MCF 10A (cell line): ENCODE measurements around the gene CMBL. TPM values are rescaled to one million over a fixed set of nuclear protein-coding genes. Genes with fewer than 3 reads are reported as not detected.
A peak's percentile ranks its signal among the peaks of the same experiment; 100 is the strongest.
"Not testable (repeated sequence)": the region's sequence is repeated elsewhere in the genome, so short reads cannot be mapped to it uniquely, and the experiment has no call there.

Experiments
- BruUV-seq: library from RNA; stranded (reverse); fragments of 400-500 nt; replicated peaks from 2 replicates; lab custom pipeline; 2021; lab: Mats Ljungman, UMichigan
- CTCF ChIA-PET: fragments of 300-600 bp; sonication (Branson Sonifier 250); formaldehyde crosslinking; extraction: SDS; loops from one replicate; lab custom pipeline; 2021; ENCODE audit warnings: antibody characterized with exemption, inconsistent platforms; lab: Yijun Ruan, JAX
- POLR2A ChIA-PET: fragments of 300-600, 350-650 bp; sonication (Branson Sonifier 250); formaldehyde crosslinking; extraction: SDS; loops from one replicate; lab custom pipeline; 2020; ENCODE audit warnings: antibody characterized with exemption, inconsistent platforms; lab: Yijun Ruan, JAX
- DNase-seq: peaks from one replicate; pipeline ENCODE4 v3.0.0-alpha.2; 2018; ENCODE audit not compliant: unreplicated experiment
- H3K27ac Mint-ChIP-seq: one replicate; pipeline ENCODE4 v1.8.0; 2022; ENCODE audit warnings: mild to moderate bottlenecking, low read depth, mixed read lengths; ENCODE audit not compliant: unreplicated experiment
- H3K27me3 Mint-ChIP-seq: one replicate; pipeline ENCODE4 v1.8.0; 2022; ENCODE audit warnings: mixed read lengths; ENCODE audit not compliant: insufficient read depth, unreplicated experiment
- H3K36me3 Mint-ChIP-seq: one replicate; pipeline ENCODE4 v1.8.0; 2022; ENCODE audit warnings: mild to moderate bottlenecking, moderate library complexity, mixed read lengths; ENCODE audit not compliant: insufficient read depth, unreplicated experiment
- H3K4me1 Mint-ChIP-seq: one replicate; pipeline ENCODE4 v1.8.0; 2022; ENCODE audit warnings: mixed read lengths; ENCODE audit not compliant: insufficient read depth, unreplicated experiment
- H3K4me3 Mint-ChIP-seq: one replicate; pipeline ENCODE4 v1.8.0; 2022; ENCODE audit warnings: mild to moderate bottlenecking, moderate library complexity, mixed read lengths; ENCODE audit not compliant: unreplicated experiment
- H3K9me3 Mint-ChIP-seq: one replicate; pipeline ENCODE4 v1.8.0; 2022; ENCODE audit warnings: mixed read lengths; ENCODE audit not compliant: unreplicated experiment
- intact Hi-C: fragments of 100-400 bp; cut with micrococcal nuclease; formaldehyde crosslinking; loops from 2 replicates; pipeline ENCODE4 v1.14.1; 2022
- total RNA-seq: library from RNA; stranded (reverse); gene quantifications from 2 replicates; pipeline ENCODE4 v1.2.3, GENCODE V29; 2022
- TF ChIP-seq, protein P1 (sequence below): fragments of 200-600 bp; IDR thresholded peaks from one replicate; pipeline ENCODE4 v1.8.0; 2022; ENCODE audit warnings: antibody characterized with exemption, mild to moderate bottlenecking; ENCODE audit not compliant: unreplicated experiment

The CMBL gene
- total RNA-seq, 1 experiment from 2014 or later: 24.9 TPM

DNA sequence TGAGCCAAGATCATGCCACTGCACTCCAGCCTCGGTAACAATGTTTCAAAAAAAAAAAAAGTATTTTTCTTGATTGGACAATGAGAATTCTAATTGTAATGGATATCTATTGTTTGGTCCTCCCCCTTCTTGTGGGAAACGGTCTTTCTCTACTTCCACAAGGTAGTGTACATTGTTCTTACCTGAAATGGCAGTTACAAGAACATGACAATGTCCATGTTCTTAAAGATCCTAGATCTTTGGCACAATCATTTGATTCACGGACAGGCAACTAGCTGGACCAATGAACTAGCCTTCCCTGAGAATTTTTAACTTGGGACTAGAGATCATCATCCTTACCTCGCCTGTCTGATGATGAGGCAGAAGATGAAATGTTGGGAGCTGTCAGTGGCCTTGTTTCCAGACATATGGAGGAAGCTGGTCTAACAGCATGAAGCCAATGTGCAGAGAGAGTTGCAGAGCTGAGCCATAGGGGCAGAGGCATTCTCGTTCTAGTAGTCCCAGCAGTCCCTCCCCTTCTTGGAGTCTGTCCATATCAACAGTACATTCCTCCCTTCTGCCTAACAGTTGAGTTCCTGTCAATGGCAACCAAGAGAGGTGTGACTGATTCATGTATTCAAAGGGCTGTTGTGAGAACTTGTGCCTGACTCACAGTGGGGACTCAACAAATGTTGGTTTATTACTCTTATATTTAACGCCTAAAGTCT is 43.6 kb upstream of the CMBL start:
- peak; percentile 74 for DNase-seq
- ChIA-PET CTCF (interaction anchor here (0.7 to 1.8 kb wide), 3 partner anchors 22 to 67 kb away, joined by 3 to 7 read pairs (median 5); partner anchors contain the start of gene CMBL), POLR2A (interaction anchor here (0.7 to 5.1 kb wide), 7 partner anchors 14 to 427 kb away, joined by 3 to 226 read pairs (median 5); partner anchors contain the start of gene CMBL)
- TF ChIP-seq, protein P1, sequence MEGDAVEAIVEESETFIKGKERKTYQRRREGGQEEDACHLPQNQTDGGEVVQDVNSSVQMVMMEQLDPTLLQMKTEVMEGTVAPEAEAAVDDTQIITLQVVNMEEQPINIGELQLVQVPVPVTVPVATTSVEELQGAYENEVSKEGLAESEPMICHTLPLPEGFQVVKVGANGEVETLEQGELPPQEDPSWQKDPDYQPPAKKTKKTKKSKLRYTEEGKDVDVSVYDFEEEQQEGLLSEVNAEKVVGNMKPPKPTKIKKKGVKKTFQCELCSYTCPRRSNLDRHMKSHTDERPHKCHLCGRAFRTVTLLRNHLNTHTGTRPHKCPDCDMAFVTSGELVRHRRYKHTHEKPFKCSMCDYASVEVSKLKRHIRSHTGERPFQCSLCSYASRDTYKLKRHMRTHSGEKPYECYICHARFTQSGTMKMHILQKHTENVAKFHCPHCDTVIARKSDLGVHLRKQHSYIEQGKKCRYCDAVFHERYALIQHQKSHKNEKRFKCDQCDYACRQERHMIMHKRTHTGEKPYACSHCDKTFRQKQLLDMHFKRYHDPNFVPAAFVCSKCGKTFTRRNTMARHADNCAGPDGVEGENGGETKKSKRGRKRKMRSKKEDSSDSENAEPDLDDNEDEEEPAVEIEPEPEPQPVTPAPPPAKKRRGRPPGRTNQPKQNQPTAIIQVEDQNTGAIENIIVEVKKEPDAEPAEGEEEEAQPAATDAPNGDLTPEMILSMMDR: no peak
- no TSS peak for BruUV-seq
- Mint-ChIP-seq H3K27me3 (no peaks in the 10 kb centered on the region), H3K36me3 (peaks cover 7% of the 10 kb centered on the region), H3K9me3 (no peaks in the 10 kb centered on the region), H3K4me3 (peak overlapping the region; percentile 94), H3K4me1 (peaks cover 12% of the 10 kb centered on the region), H3K27ac (peak overlapping the region; percentile 99)
- intact Hi-C loops: no loop called here

DNA sequence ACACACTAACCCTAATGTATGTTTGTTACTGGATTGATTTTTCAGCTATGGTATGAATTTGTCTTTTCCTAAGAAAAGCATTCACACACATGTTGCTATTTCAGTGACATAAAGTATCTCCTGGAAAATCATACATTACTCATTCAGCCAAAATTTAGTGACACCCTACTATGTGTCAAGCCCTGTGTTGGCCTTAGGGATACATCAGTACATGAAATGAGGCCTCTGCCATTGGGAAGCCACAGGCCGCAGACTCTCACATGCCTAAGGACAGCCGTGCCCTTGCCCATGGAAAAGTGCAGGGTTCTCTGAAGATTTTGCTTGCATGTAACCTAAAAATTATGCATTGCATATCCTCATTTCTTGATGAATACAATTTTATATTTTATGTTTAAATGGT is 40.6 kb upstream of the CMBL start:
- Mint-ChIP-seq H3K27me3 (no peaks in the 10 kb centered on the region), H3K9me3 (no peaks in the 10 kb centered on the region), H3K4me1 (peaks cover 12% of the 10 kb centered on the region), H3K27ac (no peak overlapping the region), H3K4me3 (no peak overlapping the region), H3K36me3 (no peaks in the 10 kb centered on the region)
- CTCF ChIA-PET: no interaction called here
- BruUV-seq: no TSS peak
- POLR2A ChIA-PET: interaction anchor here (0.6 kb wide), 1 partner anchor 38 kb away, joined by 3 read pairs; no protein-coding TSS in a partner anchor
- TF ChIP-seq, protein P1: no peak
- no peak for DNase-seq
- intact Hi-C loops: no loop called here

DNA sequence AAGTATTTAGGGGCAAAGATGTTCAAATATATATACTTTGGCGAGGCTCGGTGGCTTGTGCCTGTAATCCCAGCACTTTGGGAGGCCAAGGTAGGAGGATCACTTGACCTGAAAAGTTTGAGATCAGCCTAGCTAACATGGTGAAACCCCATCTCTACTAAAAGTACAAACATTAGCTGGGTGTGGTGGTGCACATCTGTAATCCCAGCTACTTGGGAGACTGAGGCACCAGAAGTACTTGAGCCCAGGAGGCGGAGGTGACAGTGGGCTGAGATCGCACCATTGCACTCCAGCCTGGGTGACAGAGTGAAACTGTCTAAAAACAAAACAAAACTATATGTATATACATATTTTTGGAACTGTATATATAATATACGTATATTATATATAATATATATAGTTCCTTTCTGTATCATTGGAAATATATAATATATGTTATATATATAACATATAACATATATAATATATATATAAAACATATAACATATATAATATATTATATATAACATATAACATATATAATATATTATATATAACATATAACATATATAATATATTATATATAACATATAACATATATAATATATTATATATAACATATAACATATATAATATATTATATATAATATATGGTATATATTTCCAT is 36.9 kb upstream of the CMBL start:
- intact Hi-C loops, H3K4me3 Mint-ChIP-seq, CTCF ChIA-PET, H3K9me3 Mint-ChIP-seq, BruUV-seq, H3K27me3 Mint-ChIP-seq, H3K4me1 Mint-ChIP-seq, H3K36me3 Mint-ChIP-seq, DNase-seq, H3K27ac Mint-ChIP-seq: not testable (repeated sequence)
- POLR2A ChIA-PET: interaction anchor here (0.7 to 1.8 kb wide), 2 partner anchors 11 to 34 kb away, joined by 3 to 6 read pairs; no protein-coding TSS in a partner anchor

DNA sequence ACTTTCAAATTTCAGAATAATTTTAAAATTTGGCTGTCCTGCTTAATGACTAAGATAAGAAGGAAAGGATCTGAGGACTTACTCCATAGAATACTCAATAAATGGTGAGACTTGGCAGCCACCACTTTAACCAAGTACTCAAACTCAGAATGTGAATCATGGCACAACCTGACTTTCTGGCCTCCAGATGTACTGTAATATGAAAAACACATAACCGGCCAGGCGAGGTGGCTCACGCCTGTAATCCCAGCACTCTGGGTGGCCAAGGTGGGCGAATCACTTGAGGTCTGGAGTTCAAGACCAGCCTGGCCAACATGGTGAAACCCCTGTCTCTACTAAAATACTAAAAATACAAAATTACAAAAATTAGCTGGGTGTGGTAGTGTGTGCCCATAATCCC is 35.8 kb upstream of the CMBL start:
- no peaks in the 10 kb centered on the region for H3K27me3 Mint-ChIP-seq
- no peak overlapping the region for H3K4me3 Mint-ChIP-seq
- TF ChIP-seq, protein P1: no peak
- CTCF ChIA-PET: no interaction called here
- intact Hi-C loops: no loop called here
- no TSS peak for BruUV-seq
- H3K36me3 Mint-ChIP-seq: no peaks in the 10 kb centered on the region
- POLR2A ChIA-PET: interaction anchor here (1.4 to 1.8 kb wide), 2 partner anchors 10 to 33 kb away, joined by 6 to 14 read pairs; partner anchors contain the start of gene MARCHF6
- H3K4me1 Mint-ChIP-seq: no peaks in the 10 kb centered on the region
- no peaks in the 10 kb centered on the region for H3K9me3 Mint-ChIP-seq
- no peak overlapping the region for H3K27ac Mint-ChIP-seq
- no peak for DNase-seq
